WTC11 (cell line): Measurements from ENCODE around the gene SPNS3. TPM values are rescaled to one million over a fixed set of nuclear protein-coding genes. Genes with fewer than 3 reads are reported as not detected.

ENCODE experiments used
- ATAC-seq: fragments of 200-7000 bp; cut with Tn5 transposase; 2 replicates; pipeline ENCODE4 v1.10.0; 2021; ENCODE audit warnings: mild to moderate bottlenecking, moderate library complexity
- CTCF ChIA-PET: fragments of 300-600 bp; sonication (Branson Sonifier 250); formaldehyde crosslinking; loops from one replicate; lab custom pipeline; 2021; ENCODE audit warnings: antibody characterized with exemption; lab: Charles Lee
- POLR2A ChIA-PET: fragments of 350-600 bp; sonication (Branson Sonifier 250); formaldehyde crosslinking; loops from one replicate; lab custom pipeline; 2021; ENCODE audit warnings: antibody characterized with exemption; lab: Charles Lee
- DNase-seq: peaks from one replicate; pipeline ENCODE4 v3.0.0; 2021; ENCODE audit warnings: low spot score
- H3K27ac Mint-ChIP-seq: 2 replicates; pipeline ENCODE4 v1.8.0; 2021; ENCODE audit warnings: mixed read lengths
- H3K27me3 Mint-ChIP-seq: 2 replicates; pipeline ENCODE4 v1.8.0; 2021; ENCODE audit warnings: low read depth, mild to moderate bottlenecking, moderate library complexity, mixed read lengths
- H3K36me3 Mint-ChIP-seq: 2 replicates; pipeline ENCODE4 v1.8.0; 2021; ENCODE audit warnings: mixed read lengths
- H3K4me1 Mint-ChIP-seq: 2 replicates; pipeline ENCODE4 v1.8.0; 2022; ENCODE audit warnings: mixed read lengths
- H3K4me3 Mint-ChIP-seq: 2 replicates; pipeline ENCODE4 v1.8.0; 2021; ENCODE audit warnings: mild to moderate bottlenecking, moderate library complexity, mixed read lengths
- H3K9me3 Mint-ChIP-seq: 2 replicates; pipeline ENCODE4 v1.8.0; 2021; ENCODE audit warnings: mixed read lengths
- ATF6 ChIP-seq: sonication (generic); formaldehyde crosslinking; IDR thresholded peaks from 2 replicates; pipeline ENCODE4 v1.8.1; 2023; ENCODE audit warnings: mild to moderate bottlenecking, missing genetic modification reagents
- E2F4 ChIP-seq: sonication (generic); formaldehyde crosslinking; IDR thresholded peaks from 2 replicates; pipeline ENCODE4 v1.8.1; 2022; ENCODE audit warnings: low read depth, mild to moderate bottlenecking, moderate library complexity, missing genetic modification reagents, borderline replicate concordance
- ELF4 ChIP-seq: sonication (generic); formaldehyde crosslinking; IDR thresholded peaks from 2 replicates; pipeline ENCODE4 v1.8.1; 2022; ENCODE audit warnings: low read depth, mild to moderate bottlenecking, moderate library complexity, missing genetic modification reagents
- ERG ChIP-seq: fragments of 250-450 bp; sonication (Bioruptor Pico); IDR thresholded peaks from 2 replicates; pipeline ENCODE4 v1.8.0; 2021; ENCODE audit warnings: mild to moderate bottlenecking
- HMGXB4 ChIP-seq: sonication (generic); formaldehyde crosslinking; IDR thresholded peaks from 2 replicates; pipeline ENCODE4 v1.8.1; 2023; ENCODE audit warnings: mild to moderate bottlenecking, moderate library complexity, missing genetic modification reagents
- JAZF1 ChIP-seq: fragments of 250-450 bp; sonication (Bioruptor Pico); IDR thresholded peaks from 2 replicates; pipeline ENCODE4 v1.9.0; 2021; ENCODE audit warnings: moderate library complexity, mild to moderate bottlenecking, inconsistent platforms
- JUN ChIP-seq: sonication (generic); formaldehyde crosslinking; IDR thresholded peaks from 2 replicates; pipeline ENCODE4 v1.8.0; 2023; ENCODE audit warnings: mild to moderate bottlenecking, missing genetic modification reagents
- MYBL2 ChIP-seq: sonication (generic); formaldehyde crosslinking; IDR thresholded peaks from 2 replicates; pipeline ENCODE4 v1.8.1; 2023; ENCODE audit warnings: mild to moderate bottlenecking, moderate library complexity, missing genetic modification reagents
- NFATC4 ChIP-seq: fragments of 250-450 bp; sonication (Bioruptor Pico); IDR thresholded peaks from 2 replicates; pipeline ENCODE4 v1.9.0; 2021; ENCODE audit warnings: mild to moderate bottlenecking
- NFYB ChIP-seq: sonication (generic); formaldehyde crosslinking; conservative IDR thresholded peaks from 2 replicates; pipeline ENCODE4 v1.8.0; 2022; ENCODE audit warnings: low read depth, missing genetic modification reagents
- NR2C2 ChIP-seq: sonication (generic); formaldehyde crosslinking; IDR thresholded peaks from 2 replicates; pipeline ENCODE4 v1.8.0; 2022; ENCODE audit warnings: mild to moderate bottlenecking, missing genetic modification reagents
- ZBTB21 ChIP-seq: sonication (generic); formaldehyde crosslinking; IDR thresholded peaks from 2 replicates; pipeline ENCODE4 v1.8.1; 2023; ENCODE audit warnings: mild to moderate bottlenecking, missing genetic modification reagents, borderline replicate concordance
- ZNF121 ChIP-seq: sonication (generic); formaldehyde crosslinking; IDR thresholded peaks from 2 replicates; pipeline ENCODE4 v1.8.0; 2023; ENCODE audit warnings: missing genetic modification reagents
- ZNF219 ChIP-seq: sonication (generic); formaldehyde crosslinking; IDR thresholded peaks from 2 replicates; pipeline ENCODE4 v1.8.0; 2023; ENCODE audit warnings: missing genetic modification reagents, mild to moderate bottlenecking, borderline replicate concordance
- ZNF263 ChIP-seq: sonication (generic); formaldehyde crosslinking; IDR thresholded peaks from 2 replicates; pipeline ENCODE4 v1.8.1; 2022; ENCODE audit warnings: low read depth, mild to moderate bottlenecking, moderate library complexity, missing genetic modification reagents
- ZNF532 ChIP-seq: fragments of 250-450 bp; sonication (Bioruptor Pico); IDR thresholded peaks from 2 replicates; pipeline ENCODE4 v1.9.0; 2021; ENCODE audit warnings: mild to moderate bottlenecking, borderline replicate concordance
- ZSCAN18 ChIP-seq: fragments of 250-450 bp; sonication (Bioruptor Pico); IDR thresholded peaks from 2 replicates; pipeline ENCODE4 v2.1.2; 2022; ENCODE audit warnings: mild to moderate bottlenecking, moderate library complexity
- total RNA-seq: library from RNA; stranded (reverse); gene quantifications from 3 replicates; pipeline ENCODE4 v1.2.3, GENCODE V29; 2021

SPNS3 gene
- total RNA-seq, 1 experiment from 2014 or later = not detected

- H3K27me3 Mint-ChIP-seq = no peaks in the 10 kb centered on the region
- DNase-seq (no peak), ATAC-seq (no peak)
- no peaks in the 10 kb centered on the region for H3K36me3 Mint-ChIP-seq
- H3K4me3 Mint-ChIP-seq = no peak overlapping the region
- POLR2A ChIA-PET = no interaction called here
- CTCF ChIA-PET = interaction anchor here (1.0 to 1.4 kb wide), 2 partner anchors 24 to 53 kb away, joined by 3 to 4 read pairs; partner anchors contain the start of gene SPNS2
- no peak overlapping the region for H3K27ac Mint-ChIP-seq
- TF ChIP-seq ZNF219 (CRISPR knock-in tag) = no peak
- no peak for TF ChIP-seq E2F4
- no peak for TF ChIP-seq ZNF121 (CRISPR knock-in tag)
- no peak for TF ChIP-seq ZBTB21 (CRISPR knock-in tag)
- no peak for TF ChIP-seq ZNF532
- no peak for TF ChIP-seq JUN (CRISPR knock-in tag)
- no peak for TF ChIP-seq NFYB
- TF ChIP-seq ZNF263 = no peak
- TF ChIP-seq ATF6 = no peak
- TF ChIP-seq MYBL2 (CRISPR knock-in tag) = no peak
- TF ChIP-seq JAZF1 (CRISPR knock-in tag) = no peak
- TF ChIP-seq NFATC4 (CRISPR knock-in tag) = no peak
- TF ChIP-seq NR2C2 (CRISPR knock-in tag) = no peak
- TF ChIP-seq ERG (CRISPR knock-in tag) = no peak
- TF ChIP-seq ZSCAN18 (CRISPR knock-in tag) = no peak
- TF ChIP-seq HMGXB4 (CRISPR knock-in tag) = no peak
- TF ChIP-seq ELF4 = no peak
- no peaks in the 10 kb centered on the region for H3K9me3 Mint-ChIP-seq
- H3K4me1 Mint-ChIP-seq = no peaks in the 10 kb centered on the region
Measured at GRCh38 chr17:4474093-4474492, 40.4 kb downstream of the SPNS3 start.
